ENCODE measurements around the gene ATAD5.
"Not testable (repeated sequence)": the region's sequence is repeated elsewhere in the genome, so short reads cannot be mapped to it uniquely, and the experiment has no call there.

ATAD5 gene

GRCh38 chr17:30831663-30832437 is at the start of gene ATAD5:
TSS of gene ATAD5 (plus strand) at chr17:30831966. CDS start at chr17:30832348, 382 bp downstream.
- peak; percentile 76 for DNase-seq (ENCODE audit: low read depth, low spot score)

GRCh38 chr17:30782206-30782605 is 49.6 kb upstream of the ATAD5 start:
- DNase-seq (ENCODE audit: low read depth, low spot score) = no peak

- no peak for DNase-seq (ENCODE audit: low read depth, low spot score)
Observed at GRCh38 chr17:30788918-30789317, 42.8 kb upstream of the ATAD5 start.

- DNase-seq (ENCODE audit: low read depth, low spot score) = no peak
Observed at GRCh38 chr17:30790279-30790678, 41.5 kb upstream of the ATAD5 start.

- DNase-seq (ENCODE audit: low read depth, low spot score) = no peak
Observed at GRCh38 chr17:30793282-30793977, 38.3 kb upstream of the ATAD5 start.

GRCh38 chr17:30794372-30794771 is 37.4 kb upstream of the ATAD5 start:
- no peak for DNase-seq (ENCODE audit: low read depth, low spot score)

- DNase-seq (ENCODE audit: low read depth, low spot score) = no peak
Observed at GRCh38 chr17:30796016-30796415, 35.8 kb upstream of the ATAD5 start.

- no peak for DNase-seq (ENCODE audit: low read depth, low spot score)
Observed at GRCh38 chr17:30801671-30802070, 30.1 kb upstream of the ATAD5 start.

- no peak for DNase-seq (ENCODE audit: low read depth, low spot score)
Observed at GRCh38 chr17:30805944-30806456, 25.8 kb upstream of the ATAD5 start.

- no peak for DNase-seq (ENCODE audit: low read depth, low spot score)
Observed at GRCh38 chr17:30807896-30808295, 23.9 kb upstream of the ATAD5 start.

GRCh38 chr17:30808785-30809286 is 22.9 kb upstream of the ATAD5 start:
- DNase-seq (ENCODE audit: low read depth, low spot score) = no peak

GRCh38 chr17:30809867-30810266 is 21.9 kb upstream of the ATAD5 start:
- DNase-seq (ENCODE audit: low read depth, low spot score) = no peak

GRCh38 chr17:30812218-30813177 is 19.3 kb upstream of the ATAD5 start:
- DNase-seq (ENCODE audit: low read depth, low spot score) = no peak

- DNase-seq (ENCODE audit: low read depth, low spot score) = not testable (repeated sequence)
Observed at GRCh38 chr17:30814236-30814635, 17.5 kb upstream of the ATAD5 start.

GRCh38 chr17:30814860-30815259 is 16.9 kb upstream of the ATAD5 start:
- DNase-seq (ENCODE audit: low read depth, low spot score) = not testable (repeated sequence)

GRCh38 chr17:30816165-30816564 is 15.6 kb upstream of the ATAD5 start:
- no peak for DNase-seq (ENCODE audit: low read depth, low spot score)

- no peak for DNase-seq (ENCODE audit: low read depth, low spot score)
Observed at GRCh38 chr17:30819971-30820705, 11.6 kb upstream of the ATAD5 start.

GRCh38 chr17:30821871-30822723 is 9.7 kb upstream of the ATAD5 start:
- DNase-seq (ENCODE audit: low read depth, low spot score) = no peak

GRCh38 chr17:30822919-30823318 is 8.8 kb upstream of the ATAD5 start:
- DNase-seq (ENCODE audit: low read depth, low spot score) = not testable (repeated sequence)

GRCh38 chr17:30823421-30823820 is 8.3 kb upstream of the ATAD5 start:
- no peak for DNase-seq (ENCODE audit: low read depth, low spot score)

Data from smooth muscle cell of the brain vasculature (primary cell).